KOPT-K1 (cell line): ENCODE data around the gene MAST1.

Experiments used
- H3K27ac ChIP-seq: fragments of 200-600 bp; sonication (generic); 2 replicates; pipeline ENCODE4 v1.5.1; 2016; ENCODE audit warnings: antibody characterized with exemption, mild to moderate bottlenecking, low read depth, low read length; ENCODE audit not compliant: poor library complexity, severe bottlenecking
- H3K36me3 ChIP-seq: fragments of 200-600 bp; sonication (generic); 2 replicates; pipeline ENCODE4 v1.5.1; 2017; ENCODE audit warnings: antibody characterized with exemption, mild to moderate bottlenecking, low read length, moderate library complexity; ENCODE audit not compliant: insufficient read depth
- H3K9me3 ChIP-seq: fragments of 200-600 bp; sonication (generic); 2 replicates; pipeline ENCODE4 v1.5.1; 2017; ENCODE audit warnings: antibody characterized with exemption, low read length, mild to moderate bottlenecking; ENCODE audit not compliant: insufficient read depth, poor library complexity, severe bottlenecking

MAST1 gene

DNA sequence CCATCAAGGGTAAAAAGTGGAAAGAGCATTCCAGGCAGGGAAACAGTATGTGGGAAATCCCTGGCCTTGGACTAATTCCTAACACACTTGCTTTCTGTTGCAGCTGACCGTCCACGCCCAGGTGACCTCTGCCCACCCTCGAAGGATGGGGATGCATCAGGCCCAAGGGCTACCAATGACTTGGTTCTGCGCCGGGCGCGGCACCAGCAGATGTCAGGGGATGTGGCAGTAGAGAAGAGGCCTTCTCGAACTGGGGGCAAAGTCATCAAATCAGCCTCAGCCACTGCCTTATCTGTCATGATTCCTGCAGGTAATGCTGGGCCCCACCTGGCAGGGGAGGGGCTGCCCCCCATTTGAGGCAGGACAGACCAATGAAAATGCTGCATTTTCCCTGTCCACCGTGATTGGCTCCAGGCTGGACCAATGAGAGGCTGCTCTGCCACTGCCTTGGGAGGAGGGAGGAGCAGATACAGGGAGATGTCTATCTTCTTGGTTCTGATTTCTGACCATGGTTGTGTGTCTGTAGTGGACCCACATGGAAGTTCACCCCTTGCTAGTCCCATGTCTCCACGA, 30.3 kb downstream of the MAST1 start:
- Histone ChIP-seq H3K27ac (no peak overlapping the region), H3K36me3 (no peaks in the 10 kb centered on the region), H3K9me3 (peaks cover 7% of the 10 kb centered on the region)

DNA sequence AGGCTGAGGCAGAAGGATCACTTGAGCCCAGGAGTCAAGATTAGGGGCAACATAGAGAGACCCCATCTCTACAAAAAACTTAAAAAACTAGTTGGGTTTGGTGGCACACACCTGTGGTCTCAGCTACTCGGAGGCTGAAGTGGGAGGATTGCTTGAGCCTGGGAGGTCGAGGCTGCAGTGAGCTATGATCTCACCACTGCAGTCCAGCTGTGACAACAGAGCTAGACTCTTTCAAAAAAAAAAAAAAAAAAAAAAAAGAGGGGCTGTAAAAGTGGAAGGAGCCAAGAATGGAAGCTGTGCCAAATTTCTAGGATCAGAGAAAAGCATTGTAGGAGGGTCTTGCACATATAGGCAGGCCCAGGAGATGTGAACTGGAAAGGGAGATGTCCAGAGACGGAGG, 33.4 kb downstream of the MAST1 start:
- Histone ChIP-seq H3K27ac (no peak overlapping the region), H3K9me3 (peaks cover 8% of the 10 kb centered on the region), H3K36me3 (peaks cover 9% of the 10 kb centered on the region; the same call in 1 of the 2 replicates)

GRCh38 chr19:12872255-12872654, 33.9 kb downstream of the MAST1 start:
- Histone ChIP-seq H3K36me3 (peaks cover 9% of the 10 kb centered on the region; the same call in 1 of the 2 replicates), H3K9me3 (peaks cover 8% of the 10 kb centered on the region), H3K27ac (no peak overlapping the region)

DNA sequence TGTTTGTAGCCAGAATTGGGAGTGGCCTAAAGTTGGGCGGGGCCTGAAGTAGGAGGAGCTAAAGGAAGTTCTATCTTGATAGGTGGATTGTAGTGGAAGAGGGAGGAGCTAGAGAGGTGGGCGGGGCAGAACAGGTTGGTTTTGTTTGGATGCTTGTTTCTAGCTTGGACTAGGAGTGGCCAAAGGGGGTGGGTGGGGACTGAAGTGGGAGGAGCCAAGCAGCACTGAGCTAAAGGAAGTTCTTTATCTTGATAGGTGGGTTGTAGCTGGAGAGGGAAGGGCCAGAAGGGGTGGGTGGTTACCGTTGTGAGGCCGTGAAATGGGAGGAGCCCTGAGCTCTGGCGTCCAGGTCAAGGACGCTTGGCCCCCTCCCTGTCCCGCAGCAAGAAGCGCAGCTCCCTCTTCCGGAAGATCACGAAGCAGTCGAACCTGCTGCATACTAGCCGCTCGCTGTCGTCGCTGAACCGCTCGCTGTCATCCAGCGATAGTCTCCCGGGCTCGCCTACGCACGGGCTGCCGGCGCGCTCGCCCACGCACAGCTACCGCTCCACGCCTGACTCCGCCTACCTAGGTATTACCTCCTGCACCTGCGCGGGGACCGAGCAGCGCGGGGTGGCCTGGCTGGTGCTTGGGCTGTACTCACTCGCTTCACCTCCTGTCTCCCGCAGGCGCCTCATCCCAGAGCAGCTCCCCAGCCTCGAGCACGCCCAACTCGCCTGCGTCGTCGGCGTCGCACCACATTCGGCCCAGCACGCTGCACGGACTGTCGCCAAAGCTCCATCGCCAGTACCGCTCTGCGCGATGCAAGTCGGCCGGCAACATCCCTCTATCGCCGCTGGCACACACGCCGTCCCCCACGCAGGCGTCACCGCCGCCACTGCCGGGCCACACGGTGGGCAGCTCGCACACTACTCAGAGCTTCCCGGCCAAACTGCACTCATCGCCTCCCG, 34.9 kb downstream of the MAST1 start:
- Histone ChIP-seq H3K9me3 (peaks cover 8% of the 10 kb centered on the region), H3K27ac (no peak overlapping the region), H3K36me3 (peaks cover 15% of the 10 kb centered on the region; the same call in 1 of the 2 replicates)

- Histone ChIP-seq H3K27ac (no peak overlapping the region), H3K36me3 (peaks cover 21% of the 10 kb centered on the region; the same call in 1 of the 2 replicates), H3K9me3 (peaks cover 8% of the 10 kb centered on the region)
Observed at GRCh38 chr19:12873891-12874745, 35.8 kb downstream of the MAST1 start.

DNA sequence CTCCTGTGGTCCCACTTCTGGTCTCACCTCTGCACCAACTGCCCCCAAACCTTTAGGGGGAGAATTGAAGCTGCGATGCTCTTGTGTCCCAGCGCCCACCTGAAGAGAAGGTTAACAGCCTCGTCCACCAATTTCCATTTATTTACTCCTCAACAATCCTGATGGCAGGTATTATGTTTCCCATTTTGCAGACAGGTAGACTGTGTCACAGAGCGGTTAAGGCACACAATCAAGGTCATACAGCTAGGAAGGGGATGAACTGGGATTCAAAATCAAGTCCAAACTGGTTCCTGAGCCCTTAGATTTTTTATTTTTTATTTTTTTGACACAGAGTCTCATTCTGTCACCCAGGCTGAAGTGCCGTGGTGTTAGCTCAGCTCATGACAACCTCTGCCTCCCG, 36.8 kb downstream of the MAST1 start:
- Histone ChIP-seq H3K36me3 (peaks cover 21% of the 10 kb centered on the region; the same call in 1 of the 2 replicates), H3K9me3 (peaks cover 8% of the 10 kb centered on the region), H3K27ac (no peak overlapping the region)

DNA sequence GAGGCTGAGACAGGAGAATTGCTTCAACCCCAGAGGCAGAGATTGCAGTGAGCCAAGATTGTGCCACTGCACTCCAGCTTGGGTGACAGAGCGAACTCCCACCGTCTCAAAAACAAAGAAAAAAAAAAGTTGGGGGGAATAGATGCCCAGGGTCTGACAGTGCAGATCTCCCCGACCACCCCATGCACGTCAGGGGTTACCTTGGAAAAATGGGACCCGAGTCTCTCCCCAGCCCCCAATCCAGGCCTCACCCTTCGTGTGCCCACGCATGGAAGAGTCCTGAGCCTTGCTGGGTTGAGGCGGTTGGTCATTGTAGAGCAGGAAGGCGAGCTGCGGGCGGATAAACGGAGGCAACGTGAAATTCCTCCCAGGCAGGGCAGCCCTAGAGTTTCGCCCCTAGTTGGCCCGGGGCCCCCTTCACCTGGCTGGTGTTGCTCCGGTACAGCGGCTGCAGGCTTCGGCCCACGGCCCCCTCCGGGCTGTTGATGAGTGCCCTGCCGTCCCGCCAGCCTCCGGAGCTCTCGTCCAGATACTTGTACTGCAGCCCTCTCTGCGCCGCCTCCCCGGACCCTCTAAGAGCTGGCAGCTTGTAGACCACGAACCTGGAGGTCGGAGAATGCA, 42.3 kb downstream of the MAST1 start:
- Histone ChIP-seq H3K27ac (peak overlapping the region; percentile 53), H3K9me3 (peaks cover 21% of the 10 kb centered on the region)

DNA sequence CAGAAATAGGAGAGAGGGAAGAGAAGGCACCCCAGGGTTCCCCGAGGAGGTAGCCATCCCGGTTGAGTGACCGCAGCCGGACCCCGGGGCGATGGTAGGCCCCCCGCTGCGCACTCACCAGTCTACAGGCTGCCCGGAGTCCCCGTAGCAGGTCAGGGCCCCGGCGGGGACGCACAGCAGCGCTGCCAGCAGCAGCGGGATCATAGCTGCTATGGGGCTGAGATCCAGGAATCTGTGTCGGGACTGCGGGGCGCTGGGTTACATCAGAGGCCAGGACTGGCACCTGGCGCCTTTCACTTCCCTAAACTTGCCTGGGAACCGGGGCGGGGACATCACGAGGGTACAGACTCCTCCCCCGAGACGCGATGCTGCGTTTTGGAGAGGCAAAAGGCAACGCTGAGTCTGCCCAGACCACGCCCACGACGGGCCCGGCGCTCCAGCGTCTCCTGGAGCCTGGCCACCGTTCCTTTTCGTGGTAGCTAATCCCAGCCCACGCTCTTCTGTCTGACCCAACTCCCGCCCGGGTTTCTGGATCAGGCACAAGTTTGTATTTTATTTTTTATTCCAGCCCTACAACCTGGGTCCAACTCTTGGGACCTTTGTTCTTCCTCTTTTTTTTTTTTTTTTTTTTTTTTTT, 43.0 kb downstream of the MAST1 start, which contains the start of gene DNASE2:
TSS of gene DNASE2 (minus strand) at position 278 of the 637 bp plus-strand sequence. CDS start at position 204, 74 bp downstream.
- peaks cover 15% of the 10 kb centered on the region; the same call in 1 of the 2 replicates for H3K36me3 ChIP-seq
- H3K9me3 ChIP-seq = peaks cover 21% of the 10 kb centered on the region
- H3K27ac ChIP-seq = peak within 1 kb of the TSS; percentile 53

More for the DNA sequence above, 42.3 kb downstream of the MAST1 start:
- peaks cover 15% of the 10 kb centered on the region; the same call in 1 of the 2 replicates for H3K36me3 ChIP-seq

DNA sequence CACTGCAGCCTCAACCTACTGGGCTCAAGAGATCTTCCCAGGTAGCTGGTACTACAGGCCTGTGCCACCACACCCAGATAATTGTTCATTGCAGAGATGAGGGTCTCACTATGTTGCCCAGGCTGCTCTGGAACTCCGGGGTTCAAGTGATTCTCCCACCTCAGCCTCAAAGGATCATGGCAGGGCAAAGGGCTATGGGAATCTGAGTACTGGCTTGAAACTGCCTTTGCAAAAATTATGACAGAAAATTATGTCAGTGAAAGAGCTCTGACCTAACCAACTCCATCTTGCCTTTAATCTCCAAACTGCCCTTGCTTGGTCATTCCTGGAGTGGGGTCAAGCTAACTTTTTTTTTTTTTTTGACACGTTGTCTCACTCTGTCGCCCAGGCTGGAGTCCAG, 44.3 kb downstream of the MAST1 start:
- Histone ChIP-seq H3K36me3 (peaks cover 12% of the 10 kb centered on the region; the same call in 1 of the 2 replicates), H3K27ac (no peak overlapping the region), H3K9me3 (peaks cover 21% of the 10 kb centered on the region)

DNA sequence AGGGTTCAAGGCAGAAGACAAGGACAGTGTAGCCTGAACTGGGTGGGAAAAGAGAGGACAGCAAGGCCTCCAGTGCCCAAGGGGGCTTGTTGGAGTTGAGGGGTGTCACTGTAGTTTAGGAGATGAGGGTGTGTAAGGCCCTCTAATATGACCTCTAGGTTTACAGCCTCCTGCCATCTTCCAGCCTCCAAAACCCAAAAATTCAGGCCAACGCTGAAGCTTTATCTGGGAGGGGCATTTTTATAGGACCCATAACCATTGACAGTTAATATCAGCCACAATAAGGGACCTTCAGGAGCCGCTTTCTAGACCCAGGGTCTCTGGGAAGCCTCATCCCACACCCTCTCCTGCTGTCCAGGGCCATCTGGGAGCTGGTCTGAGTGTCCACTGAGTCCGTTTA, 45.9 kb downstream of the MAST1 start:
- H3K36me3 ChIP-seq = no peaks in the 10 kb centered on the region; the same call in 1 of the 2 replicates
- peaks cover 21% of the 10 kb centered on the region for H3K9me3 ChIP-seq
- no peak overlapping the region for H3K27ac ChIP-seq

- Histone ChIP-seq H3K9me3 (peaks cover 21% of the 10 kb centered on the region), H3K27ac (no peak overlapping the region), H3K36me3 (no peaks in the 10 kb centered on the region; the same call in 1 of the 2 replicates)
Observed at GRCh38 chr19:12884627-12884925, 46.3 kb downstream of the MAST1 start.

GRCh38 chr19:12884926-12885748, 46.8 kb downstream of the MAST1 start:
- Histone ChIP-seq H3K9me3 (peaks cover 21% of the 10 kb centered on the region), H3K27ac (no peak overlapping the region), H3K36me3 (no peaks in the 10 kb centered on the region)
